GM19467 (cell line): ENCODE data around the gene MCRIP1.

ENCODE experiments used
- ATAC-seq: cut with Tn5 transposase; IDR thresholded peaks from one replicate; pipeline ENCODE4 v1.9.1; 2021; ENCODE audit warnings: mild to moderate bottlenecking, moderate library complexity; ENCODE audit not compliant: unreplicated experiment

MCRIP1 gene

GRCh38 chr17:81833160-81833920 lies at the start of gene MCRIP1:
Gene MCRIP1, minus strand, starts transcription at chr17:81833291. Its CDS starts 8,785 bp downstream, at chr17:81824506.
- peak; percentile 76 for ATAC-seq

- ATAC-seq: no peak
Observed at GRCh38 chr17:81879121-81879520, 46.0 kb upstream of the MCRIP1 start.

- no peak for ATAC-seq
Observed at GRCh38 chr17:81878294-81878693, 45.2 kb upstream of the MCRIP1 start.

- ATAC-seq: no peak
Observed at GRCh38 chr17:81877569-81877968, 44.5 kb upstream of the MCRIP1 start.

GRCh38 chr17:81871387-81872230 lies 38.5 kb upstream of the MCRIP1 start:
- peak; percentile 34 for ATAC-seq

GRCh38 chr17:81870981-81871386 lies 37.9 kb upstream of the MCRIP1 start, which contains the start of gene ARHGDIA:
Gene ARHGDIA, minus strand, starts transcription at chr17:81871337. Its CDS starts 1,407 bp downstream, at chr17:81869930.
- ATAC-seq: peak; percentile 7

GRCh38 chr17:81870131-81870980 lies 37.3 kb upstream of the MCRIP1 start:
- peak; percentile 16 for ATAC-seq

- ATAC-seq: no peak
Observed at GRCh38 chr17:81869221-81870130, 36.4 kb upstream of the MCRIP1 start.

- ATAC-seq: no peak
Observed at GRCh38 chr17:81868674-81869220, 35.7 kb upstream of the MCRIP1 start.

- no peak for ATAC-seq
Observed at GRCh38 chr17:81867991-81868673, 35.0 kb upstream of the MCRIP1 start.

GRCh38 chr17:81867170-81867990 lies 34.3 kb upstream of the MCRIP1 start:
- ATAC-seq: no peak

GRCh38 chr17:81866440-81867169 lies 33.5 kb upstream of the MCRIP1 start:
- no peak for ATAC-seq

- ATAC-seq: no peak
Observed at GRCh38 chr17:81865733-81866439, 32.8 kb upstream of the MCRIP1 start.

- ATAC-seq: no peak
Observed at GRCh38 chr17:81865358-81865732, 32.3 kb upstream of the MCRIP1 start.

GRCh38 chr17:81863833-81864768 lies 31.0 kb upstream of the MCRIP1 start:
- ATAC-seq: no peak
